ENCODE results near the gene ORC4. TPM values are rescaled to one million over a fixed set of nuclear protein-coding genes. Genes with fewer than 3 reads are reported as not detected.

Gene ORC4
- total and polyA plus RNA-seq, 2 experiments from 2014 or later, result 39.1 to 51.4 TPM

- Histone ChIP-seq H3K9me3 (ENCODE audit: low read depth) (no peaks in the 10 kb centered on the region), H3K36me3 (ENCODE audit: low read depth) (no peaks in the 10 kb centered on the region), H3F3A (ENCODE audit: insufficient read depth) (no peaks in the 10 kb centered on the region), H3K27me3 (replicated peaks; ENCODE audit: insufficient read depth) (no peaks in the 10 kb centered on the region), H3K27ac (no peak overlapping the region), H3K4me3 (no peak overlapping the region), H2AFZ (no peak overlapping the region), H3K9me2 (ENCODE audit: insufficient read depth) (no peaks in the 10 kb centered on the region; the same call in 1 of the 2 replicates), H3K9ac (no peak overlapping the region), H4K20me1 (ENCODE audit: insufficient read depth) (peaks cover 24% of the 10 kb centered on the region; the same call in 1 of the 2 replicates), H3K79me2 (ENCODE audit: insufficient read depth) (peaks cover 100% of the 10 kb centered on the region), H3K4me2 (ENCODE audit: unreplicated experiment) (peak overlapping the region; percentile 7), H3K4me1 (ENCODE audit: insufficient read depth) (peaks cover 4% of the 10 kb centered on the region; the same call in 1 of the 2 replicates)
- in situ Hi-C loops (cut with MboI), result no loop called here
- no peak for DNase-seq
- TF ChIP-seq EZH2phosphoT487 (IDR thresholded peaks at IDR 0.05; ENCODE audit: insufficient read depth, low read depth), result no peak
- no peak for TF ChIP-seq EZH2 (IDR thresholded peaks at IDR 0.05; ENCODE audit: insufficient read depth, poor library complexity, severe bottlenecking)
These were observed 135.7 kb downstream of the ORC4 start for GRCh38 chr2:147884830-147885229.

DNA sequence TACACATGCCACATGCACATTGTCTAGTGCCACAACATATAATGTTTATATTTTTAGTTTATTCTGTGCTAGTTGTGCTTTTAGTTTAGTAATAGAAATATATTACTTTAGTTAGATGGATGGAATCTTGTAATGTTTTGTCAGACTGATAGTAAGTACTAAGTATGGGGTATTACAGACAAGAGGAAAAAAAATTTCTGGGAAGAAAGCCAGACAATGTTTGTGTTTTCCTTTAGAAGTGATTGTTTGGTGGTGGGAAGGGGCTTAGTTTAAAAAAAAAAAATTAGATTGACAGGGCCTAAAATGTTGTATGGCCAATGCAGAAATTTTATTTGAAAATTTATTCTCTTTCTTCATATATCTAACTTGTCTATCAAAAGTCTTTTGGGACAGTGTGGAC, 137.9 kb downstream of the ORC4 start:
- H3K9me2 ChIP-seq (ENCODE audit: insufficient read depth), result no peaks in the 10 kb centered on the region; the same call in 1 of the 2 replicates
- no peak overlapping the region for H3K9ac ChIP-seq
- H3K79me2 ChIP-seq (ENCODE audit: insufficient read depth), result peaks cover 100% of the 10 kb centered on the region
- in situ Hi-C loops (cut with MboI), result no loop called here
- H3F3A ChIP-seq (ENCODE audit: insufficient read depth), result no peaks in the 10 kb centered on the region
- H3K4me2 ChIP-seq (ENCODE audit: unreplicated experiment), result no peak overlapping the region
- no peak for TF ChIP-seq EZH2 (IDR thresholded peaks at IDR 0.05; ENCODE audit: insufficient read depth, poor library complexity, severe bottlenecking)
- no peak for TF ChIP-seq EZH2phosphoT487 (IDR thresholded peaks at IDR 0.05; ENCODE audit: insufficient read depth, low read depth)
- no peaks in the 10 kb centered on the region for H3K27me3 ChIP-seq (replicated peaks; ENCODE audit: insufficient read depth)
- H3K4me1 ChIP-seq (ENCODE audit: insufficient read depth), result peaks cover 4% of the 10 kb centered on the region; the same call in 1 of the 2 replicates
- H3K36me3 ChIP-seq (ENCODE audit: low read depth), result no peaks in the 10 kb centered on the region
- H2AFZ ChIP-seq, result no peak overlapping the region
- peaks cover 18% of the 10 kb centered on the region; the same call in 1 of the 2 replicates for H4K20me1 ChIP-seq (ENCODE audit: insufficient read depth)
- DNase-seq, result no peak
- no peak overlapping the region for H3K4me3 ChIP-seq
- H3K9me3 ChIP-seq (ENCODE audit: low read depth), result no peaks in the 10 kb centered on the region
- no peak overlapping the region for H3K27ac ChIP-seq

Other genes with a start within 250 kb of the ORC4 start
- 17.5 and 24.0 TPM in 2 replicates for gene ACVR2A, start 175.7 kb downstream of the ORC4 start, total RNA-seq (2014; rRNA removed; shearing (Covaris generic))
- gene ACVR2A, start 175.7 kb downstream of the ORC4 start, polyA plus RNA-seq (2016; fragmentation: Nextera tagmentation; extraction: Ambion mirVana), result 32.0 and 33.1 TPM in 2 replicates
- 12.1 and 22.4 TPM in 2 replicates for gene MBD5, start 354 bp upstream of the ORC4 start, total RNA-seq (2014; rRNA removed; shearing (Covaris generic))
- 22.5 and 23.4 TPM in 2 replicates for gene MBD5, start 354 bp upstream of the ORC4 start, polyA plus RNA-seq (2016; fragmentation: Nextera tagmentation; extraction: Ambion mirVana)